GM18868 (cell line): ENCODE results near the gene IRAK3.

ENCODE experiments used
- ATAC-seq: cut with Tn5 transposase; IDR thresholded peaks from one replicate; pipeline ENCODE4 v1.9.1; 2021; ENCODE audit warnings: mild to moderate bottlenecking, moderate library complexity; ENCODE audit not compliant: unreplicated experiment

The IRAK3 gene

DNA sequence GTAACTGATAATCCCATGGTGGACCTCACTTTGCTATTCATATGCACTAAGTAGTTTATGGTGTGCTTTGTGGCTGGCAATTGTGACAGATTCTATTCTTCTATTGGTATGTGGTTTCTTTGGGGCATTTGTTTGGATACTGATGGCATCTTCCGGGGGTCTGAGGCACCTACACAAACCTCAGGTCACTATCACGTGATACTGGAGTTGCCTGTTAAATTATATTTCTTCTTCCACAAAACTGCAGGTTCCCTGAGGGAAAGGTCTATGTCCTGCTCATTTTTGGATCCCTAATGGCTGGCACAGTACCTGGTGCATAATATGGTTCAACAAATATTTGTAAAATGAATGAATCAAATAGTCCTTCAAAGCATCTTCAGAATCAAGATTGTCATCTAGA lies 63.8 kb downstream of the IRAK3 start:
- ATAC-seq: no peak

DNA sequence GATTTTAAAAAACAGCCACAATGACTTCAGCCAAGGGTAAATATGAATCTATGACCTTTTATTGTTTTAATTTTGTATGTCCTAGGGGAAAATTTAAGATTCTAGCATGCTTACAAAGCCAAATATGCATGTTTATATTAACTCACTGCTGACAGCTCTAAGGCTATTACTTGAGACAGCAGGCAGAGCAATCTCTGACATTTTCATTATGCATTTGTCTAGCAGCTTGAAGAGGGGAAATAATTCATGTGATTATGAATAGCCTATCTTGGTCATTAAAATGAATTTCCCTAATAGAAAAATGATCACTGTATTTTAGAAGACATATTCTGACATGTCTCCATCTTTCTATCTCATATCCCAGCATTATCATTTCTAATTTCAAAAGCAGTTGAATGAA lies 66.7 kb downstream of the IRAK3 start:
- no peak for ATAC-seq

DNA sequence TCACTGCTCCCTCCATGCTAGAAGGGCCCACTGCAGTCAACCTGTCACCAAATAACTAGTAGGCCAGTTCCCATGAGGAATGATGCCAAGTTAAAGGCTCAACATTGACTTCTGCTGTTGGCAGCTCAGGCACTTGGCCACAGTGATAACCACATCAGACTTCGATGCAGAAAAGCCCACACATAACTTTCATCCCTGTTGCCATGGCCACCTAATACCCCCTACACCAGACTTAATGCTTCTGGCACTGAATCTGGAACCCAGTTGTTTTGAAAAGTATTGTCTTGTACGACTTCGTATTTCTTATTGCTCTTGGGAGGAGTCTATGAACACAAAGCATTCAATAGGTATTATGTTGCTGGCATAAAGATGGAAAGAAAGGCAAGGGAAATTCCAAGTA lies 69.0 kb downstream of the IRAK3 start:
- ATAC-seq: no peak

DNA sequence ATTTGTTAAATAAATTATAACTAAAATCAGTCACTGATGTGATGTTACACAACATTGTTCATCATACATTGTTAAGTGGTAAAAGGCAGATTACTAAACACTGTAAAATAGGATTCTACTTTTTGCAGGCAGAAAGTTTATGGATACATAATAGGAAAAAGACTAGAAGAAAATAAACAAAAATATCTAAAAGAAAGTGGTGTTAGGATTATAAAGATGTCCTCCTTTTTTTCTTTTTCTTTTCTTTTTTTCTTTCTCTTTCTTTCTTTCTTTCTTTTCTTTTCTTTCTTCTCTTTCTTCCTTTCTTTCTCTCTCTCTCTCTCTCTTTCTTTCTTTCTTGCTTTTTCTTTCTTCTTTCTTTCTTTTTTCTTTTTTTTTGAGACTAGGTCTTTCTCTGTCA lies 73.7 kb downstream of the IRAK3 start:
- ATAC-seq: no peak

DNA sequence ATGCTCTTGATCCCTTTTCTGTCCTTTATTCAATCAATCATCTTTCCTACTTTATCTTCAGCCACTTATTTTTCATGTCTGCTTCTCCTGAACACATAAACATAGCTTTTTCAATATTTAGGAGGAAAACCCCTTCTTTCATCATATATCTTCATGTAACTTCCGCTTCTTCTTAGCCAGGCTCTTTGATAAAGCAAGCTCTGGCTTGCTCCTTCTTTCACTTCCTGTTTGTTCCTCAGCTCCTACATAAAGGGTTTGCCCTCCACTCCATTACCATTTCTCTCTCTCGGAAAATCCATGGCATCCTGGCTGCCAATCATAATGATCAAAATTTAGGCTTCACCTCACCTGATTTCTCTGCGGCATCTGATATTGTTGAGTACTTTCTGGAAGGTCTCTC lies 79.5 kb downstream of the IRAK3 start:
- ATAC-seq: peak; percentile 59

DNA sequence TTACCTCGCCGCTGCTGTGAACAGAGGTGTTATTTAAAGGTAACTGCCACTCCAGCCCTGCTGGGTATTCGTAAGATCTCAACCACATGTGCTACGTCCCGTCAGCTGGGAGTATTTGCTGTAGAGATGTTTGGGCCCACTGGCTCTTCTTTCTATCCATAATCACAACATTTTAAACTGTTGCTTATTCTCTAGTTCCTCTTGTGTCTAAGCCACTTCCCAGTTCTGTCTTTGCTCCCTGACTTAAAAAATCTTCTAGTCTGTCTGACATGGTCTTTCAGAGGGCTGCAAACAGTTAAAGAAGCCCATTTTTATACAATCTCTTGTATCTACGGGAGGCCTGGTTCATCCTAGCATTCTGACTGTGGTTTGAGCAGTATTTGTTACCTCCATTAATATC lies 80.1 kb downstream of the IRAK3 start:
- no peak for ATAC-seq

DNA sequence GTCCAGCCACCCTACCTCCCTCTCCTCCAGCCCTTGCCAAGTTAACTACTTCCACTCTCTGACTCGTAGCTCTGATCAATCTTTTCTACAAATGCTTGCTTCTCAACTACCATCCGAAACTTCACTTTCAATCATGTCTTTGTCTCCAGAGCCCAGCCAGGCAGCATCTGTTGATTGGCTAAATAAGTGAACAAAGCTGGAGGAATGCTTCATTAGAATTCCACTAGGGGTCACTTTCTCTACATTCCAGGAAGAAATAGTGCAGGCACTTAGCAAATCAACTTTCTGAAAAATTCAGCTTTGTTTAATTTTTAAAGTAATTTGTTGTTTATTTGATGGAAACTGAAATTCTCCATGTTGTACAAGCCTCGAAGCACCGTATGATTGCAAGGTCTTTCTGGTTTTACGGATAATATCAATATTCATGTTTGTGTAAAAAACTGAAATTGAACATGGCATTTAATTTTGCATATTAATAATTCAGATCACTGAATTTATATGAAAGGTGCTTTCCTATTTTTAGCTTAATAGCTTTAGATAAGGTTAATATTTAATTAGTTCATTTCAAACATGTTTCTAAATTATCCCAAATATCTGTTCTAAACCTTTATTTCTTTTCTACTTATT lies 80.9 kb downstream of the IRAK3 start:
- no peak for ATAC-seq

DNA sequence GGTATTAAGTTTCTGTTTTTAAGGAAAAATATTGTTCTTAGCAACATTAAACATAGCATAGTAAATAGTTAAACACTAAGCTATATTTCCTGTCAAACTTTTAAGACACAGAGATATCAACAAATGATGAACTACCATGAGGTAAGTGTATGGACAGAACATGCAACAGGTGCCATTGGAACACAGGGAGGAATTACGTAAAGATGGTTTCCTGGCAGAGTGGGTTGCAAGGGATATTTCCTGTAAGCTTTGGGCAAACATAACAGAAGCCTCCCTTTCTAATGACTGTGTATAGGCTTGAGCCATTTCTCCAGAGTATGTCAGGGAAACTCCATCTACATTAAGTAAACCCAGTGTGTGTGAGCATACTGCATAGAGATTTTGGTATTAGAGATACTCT lies 81.6 kb downstream of the IRAK3 start:
- no peak for ATAC-seq

DNA sequence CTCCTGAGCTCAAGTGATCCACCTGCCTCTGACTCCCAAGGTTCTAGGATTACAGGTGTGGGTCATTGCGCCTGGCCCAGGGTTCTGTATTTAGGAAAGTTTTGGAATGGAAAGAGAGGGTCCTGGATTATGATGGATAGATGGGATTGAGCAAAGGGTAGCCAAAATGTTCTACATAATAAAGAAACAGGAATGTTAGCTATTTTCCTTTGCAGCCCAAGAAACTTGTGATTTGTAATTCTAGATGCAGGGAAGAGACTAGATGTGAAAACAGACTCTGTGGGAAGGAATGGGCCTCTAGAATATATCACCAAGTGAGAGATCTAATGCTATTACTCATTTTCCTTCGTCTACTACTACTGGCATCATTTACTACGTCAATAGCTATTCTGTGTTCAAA lies 83.6 kb downstream of the IRAK3 start:
- ATAC-seq: no peak

DNA sequence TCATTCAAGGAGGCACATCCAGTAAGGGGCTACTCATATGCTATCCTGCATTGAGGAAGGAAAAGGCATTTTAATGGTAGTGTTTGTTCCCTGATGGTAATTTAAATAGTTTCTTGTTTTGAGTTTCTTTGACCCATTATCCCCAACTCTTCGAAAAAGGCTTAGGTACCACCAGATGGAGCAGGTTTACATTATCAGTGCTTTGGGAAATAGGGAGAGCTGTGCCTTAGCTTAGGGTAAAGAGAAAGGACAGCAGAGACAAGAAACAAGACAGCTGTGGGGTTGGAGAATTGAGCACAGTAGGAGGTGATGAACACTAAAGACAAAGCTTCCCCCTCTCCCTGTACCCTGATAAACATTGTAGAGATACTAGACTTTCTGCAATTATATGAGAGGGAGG lies 84.1 kb downstream of the IRAK3 start:
- ATAC-seq: no peak

DNA sequence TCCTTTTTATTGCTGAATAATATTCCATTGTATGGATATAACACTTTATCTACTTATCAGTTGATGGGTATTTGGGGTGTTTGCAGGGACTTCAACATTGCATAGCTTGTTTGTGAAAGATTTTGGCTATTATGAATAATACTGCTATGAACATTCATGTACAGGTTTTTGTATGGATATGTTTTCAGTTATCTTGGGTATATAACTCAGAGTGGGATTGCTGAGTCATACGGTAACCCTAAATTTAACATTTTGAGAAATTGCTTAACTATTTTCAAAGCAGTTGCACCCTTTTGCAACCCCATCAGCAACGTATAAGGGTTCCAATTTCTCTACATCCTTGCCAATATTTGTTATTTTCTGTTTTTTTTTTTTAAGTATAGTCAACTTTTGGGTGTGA lies 86.0 kb downstream of the IRAK3 start:
- peak; percentile 58 for ATAC-seq

DNA sequence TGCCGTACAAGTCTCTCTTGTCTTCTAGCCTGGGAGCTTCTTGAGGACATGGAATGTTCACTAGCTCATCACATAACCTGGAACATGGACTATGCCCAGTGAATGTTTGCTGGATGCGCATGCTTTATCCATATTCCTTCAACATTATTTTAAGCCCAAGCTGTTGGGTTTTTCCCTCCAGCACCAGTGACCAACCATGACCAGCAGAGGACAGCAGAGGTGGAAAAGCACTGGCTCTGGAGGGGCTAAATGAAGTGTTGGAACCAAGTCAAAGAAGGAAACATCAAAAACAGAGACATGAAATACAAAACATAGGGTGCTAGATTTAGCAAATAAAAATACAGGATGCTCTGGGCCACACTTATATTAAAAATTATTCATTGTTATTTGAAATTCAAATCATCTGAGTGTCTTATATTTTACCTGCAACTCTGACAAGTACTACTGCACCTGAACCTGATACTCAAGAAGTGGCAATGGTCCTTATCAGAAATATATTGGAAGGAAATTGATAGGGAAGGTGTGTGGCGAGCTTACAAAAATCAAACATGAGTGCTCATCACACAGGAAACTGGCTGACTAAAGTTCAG lies 90.2 kb downstream of the IRAK3 start:
- ATAC-seq: no peak

DNA sequence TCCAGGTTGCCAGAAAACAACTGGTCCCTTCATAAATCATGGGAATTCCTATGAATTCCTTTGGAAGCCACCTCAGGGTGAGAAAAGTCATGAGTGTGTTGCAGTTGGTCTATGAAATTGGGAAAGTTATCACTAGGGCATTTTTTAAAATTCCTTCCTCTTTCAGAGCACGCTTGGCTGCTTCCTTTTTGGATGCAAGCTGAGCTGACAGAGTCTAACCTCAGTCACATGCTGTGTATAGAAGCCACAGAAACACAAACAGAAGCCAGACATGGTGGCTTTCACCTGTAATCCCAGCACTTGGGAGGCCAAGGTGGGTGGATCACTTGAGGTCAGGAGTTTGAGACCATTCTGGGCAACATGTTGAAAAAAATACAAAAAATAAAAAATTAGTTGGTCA lies 91.5 kb downstream of the IRAK3 start:
- ATAC-seq: no peak

DNA sequence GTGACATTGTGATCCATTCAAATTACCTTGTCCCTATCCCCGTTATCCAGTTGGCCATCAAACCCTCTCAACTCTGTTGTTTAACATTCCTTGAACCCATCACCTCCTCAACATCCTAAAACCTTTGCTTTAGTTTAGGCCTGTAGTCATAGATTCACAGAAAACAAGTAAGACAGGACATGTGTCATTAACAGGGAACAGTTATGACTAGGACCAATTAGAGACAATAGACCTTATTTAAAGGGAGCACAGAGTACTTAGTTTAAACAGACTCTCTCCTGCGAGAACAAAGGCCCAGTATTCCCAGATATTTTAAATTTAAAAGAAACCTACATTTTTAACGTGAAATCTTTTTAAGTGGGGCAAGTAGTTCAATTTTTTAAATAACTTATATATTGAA lies 93.2 kb downstream of the IRAK3 start:
- no peak for ATAC-seq

DNA sequence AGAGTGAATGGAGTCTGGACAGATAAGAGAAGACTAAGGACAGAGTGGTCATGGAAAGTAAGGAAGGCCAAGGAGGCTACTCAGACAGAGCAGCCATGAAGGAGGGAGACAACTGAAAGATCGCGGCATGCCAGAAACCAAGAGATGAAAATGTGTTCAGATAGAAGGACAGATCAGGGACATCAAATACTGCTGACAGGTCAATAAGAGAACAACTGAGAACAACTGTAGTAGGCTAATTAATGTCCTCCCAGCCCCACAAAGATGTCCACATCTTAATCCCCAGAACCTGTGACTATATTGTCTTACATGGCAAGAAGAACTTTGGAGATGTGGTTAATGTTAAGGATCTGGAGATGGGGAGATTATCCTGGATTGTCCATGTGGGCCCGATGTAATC lies 98.3 kb downstream of the IRAK3 start:
- no peak for ATAC-seq

DNA sequence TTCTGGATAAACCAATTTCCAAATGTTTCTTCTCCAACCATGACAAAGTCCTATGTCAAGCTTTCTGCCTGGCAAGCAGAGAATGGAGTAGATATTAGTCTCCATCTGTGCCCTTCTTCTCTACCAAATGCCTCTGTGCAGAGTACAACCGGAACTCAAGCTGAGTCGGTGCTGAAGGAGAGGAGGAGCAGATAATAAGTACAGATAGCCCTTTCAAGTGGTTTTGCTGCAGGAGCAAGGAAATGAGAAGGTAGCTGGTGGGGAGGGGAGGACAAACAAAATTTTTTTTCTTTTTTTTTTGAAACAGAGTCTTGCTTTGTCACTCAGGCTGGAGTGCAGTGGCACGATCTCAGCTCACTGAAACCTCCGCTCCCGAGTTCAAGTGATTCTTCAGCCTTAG lies 99.1 kb downstream of the IRAK3 start:
- no peak for ATAC-seq

DNA sequence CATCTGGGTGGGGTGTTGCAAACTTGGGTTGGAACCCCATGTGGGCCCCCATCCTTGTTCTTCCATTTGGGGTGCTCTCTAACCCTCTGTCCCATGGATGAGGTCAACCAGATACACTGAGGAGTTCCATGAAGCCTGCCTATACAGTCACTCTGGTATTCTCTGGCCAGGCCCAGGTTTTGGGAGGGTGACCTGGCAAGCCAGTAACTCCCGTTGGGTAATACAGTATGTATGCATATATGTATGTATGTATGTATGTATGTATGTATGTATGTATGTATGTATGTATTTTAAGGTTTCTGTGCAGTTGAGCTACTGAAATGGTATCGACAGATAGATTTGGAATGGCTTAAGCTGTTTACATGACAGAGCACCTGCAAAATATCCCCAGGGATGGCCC lies 100.5 kb downstream of the IRAK3 start:
- ATAC-seq: no peak

DNA sequence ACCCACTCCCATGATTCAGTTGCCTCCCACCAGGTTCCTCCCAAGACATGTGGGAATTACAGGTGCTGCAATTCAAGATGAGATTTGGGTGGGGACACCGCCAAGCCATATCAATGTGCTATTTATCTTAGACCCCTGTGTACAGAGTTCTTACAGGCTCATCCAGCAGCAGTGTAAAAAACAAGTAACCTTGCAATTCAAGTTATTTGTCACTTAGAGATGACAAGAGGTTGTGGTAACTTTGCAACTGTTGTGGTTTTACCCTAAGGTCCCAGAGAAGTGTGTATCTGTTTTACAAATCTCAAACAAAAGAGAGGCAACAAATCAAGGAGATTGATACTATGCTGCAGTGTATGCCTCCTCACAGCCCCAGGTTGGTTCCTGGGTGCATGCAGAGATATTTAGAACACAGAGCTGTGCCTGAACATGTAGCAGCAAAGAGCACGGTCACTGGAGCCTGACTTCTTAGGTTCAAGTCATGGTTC lies 101.7 kb downstream of the IRAK3 start:
- peak; percentile 51 for ATAC-seq

DNA sequence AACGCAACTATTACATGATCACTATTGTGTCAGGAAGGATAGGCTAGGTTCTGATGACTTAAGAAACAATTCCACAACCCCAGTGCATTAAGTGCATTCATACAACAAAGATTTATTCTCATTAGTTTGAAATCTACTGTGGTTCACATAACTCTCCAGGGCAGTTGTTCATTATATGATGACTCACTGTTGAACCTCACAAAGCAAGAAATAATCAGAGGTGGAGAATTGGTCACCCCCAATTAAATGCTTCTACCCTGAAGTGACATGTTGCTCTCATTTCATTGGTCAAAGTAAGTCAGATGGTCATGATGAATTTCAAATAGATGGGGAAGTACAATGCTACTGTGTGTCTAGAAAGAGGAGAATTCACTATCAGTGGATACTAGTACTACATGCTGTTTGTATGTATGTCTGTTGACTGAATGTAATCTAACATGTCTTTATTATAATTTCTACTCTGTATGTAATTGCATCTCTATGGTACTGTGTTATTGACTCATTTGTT lies 107.2 kb downstream of the IRAK3 start:
- ATAC-seq: no peak

DNA sequence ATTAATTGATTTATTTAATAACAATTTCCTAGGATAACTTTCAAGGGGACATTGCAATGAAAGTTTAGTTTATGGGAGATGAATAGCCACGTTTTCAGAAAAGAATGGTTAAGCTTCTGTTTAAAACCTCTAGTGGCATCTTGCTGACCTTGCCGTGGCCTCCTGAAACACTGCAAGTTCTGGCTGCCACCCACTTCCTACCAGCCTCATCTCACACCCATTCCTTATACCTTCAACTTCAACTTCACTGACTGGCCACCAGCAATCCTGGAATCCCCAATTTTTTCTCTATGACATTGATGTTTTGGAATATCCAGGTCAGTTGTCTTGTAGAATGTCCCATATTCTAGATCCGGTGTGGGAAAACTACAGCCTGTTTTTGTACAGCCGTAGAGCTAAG lies 108.1 kb downstream of the IRAK3 start:
- no peak for ATAC-seq

DNA sequence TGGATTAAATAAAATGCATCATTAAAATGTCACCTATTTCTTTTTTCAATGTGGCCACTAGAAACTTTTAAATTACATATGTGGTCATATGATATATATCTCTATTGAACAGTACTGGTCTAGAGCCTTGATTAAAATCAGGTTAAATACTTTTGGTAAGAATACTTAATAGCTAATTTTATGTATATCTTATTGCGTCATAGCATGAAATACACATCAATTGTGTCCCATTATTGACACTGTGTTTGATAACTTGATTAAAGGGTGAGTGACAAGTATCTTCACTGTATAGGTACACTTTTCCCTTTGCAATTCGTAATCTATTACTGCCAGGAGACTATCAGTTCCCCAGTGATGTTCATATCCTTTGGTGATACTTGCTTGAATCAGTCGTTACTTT lies 108.9 kb downstream of the IRAK3 start:
- no peak for ATAC-seq

DNA sequence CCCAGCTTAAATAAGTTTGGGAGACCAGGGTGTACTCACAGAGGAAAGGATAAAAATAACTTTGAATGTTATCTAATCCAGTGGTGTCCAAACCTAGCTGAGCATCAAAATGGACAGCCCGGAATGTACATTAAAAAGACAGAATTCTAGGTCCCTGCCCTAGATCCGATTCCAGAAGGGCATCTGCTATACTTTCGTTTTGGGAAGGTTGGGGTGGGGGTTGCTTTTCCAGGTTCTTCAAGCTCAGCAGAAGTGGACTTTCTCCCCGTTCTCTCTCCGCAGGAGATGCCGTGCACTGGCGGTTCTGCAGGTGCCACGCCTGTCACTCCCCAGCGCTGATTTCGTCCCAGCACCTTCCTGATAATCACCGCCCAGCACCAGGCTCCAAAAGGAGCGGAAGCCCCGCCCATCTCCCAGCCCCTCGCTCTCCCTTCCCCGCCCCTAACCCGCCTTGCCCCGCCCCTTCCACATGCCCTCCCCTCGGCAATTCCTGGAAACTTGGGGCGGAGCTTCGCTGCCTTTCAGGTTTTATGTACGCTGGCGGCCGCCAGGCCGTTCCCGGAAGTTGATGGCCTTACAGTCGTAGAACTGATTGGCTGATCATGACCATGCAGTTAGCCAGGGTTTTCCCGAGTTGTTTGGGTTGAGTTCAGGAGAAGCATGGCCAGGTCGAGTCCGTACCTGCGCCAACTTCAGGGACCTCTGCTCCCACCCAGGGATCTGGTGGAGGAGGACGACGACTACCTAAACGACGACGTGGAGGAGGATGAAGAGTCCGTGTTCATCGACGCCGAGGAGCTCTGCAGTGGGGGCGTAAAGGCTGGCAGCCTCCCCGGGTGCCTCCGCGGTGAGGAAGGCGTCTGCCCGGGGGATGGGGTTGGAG lies 113.2 kb downstream of the IRAK3 start, which contains the start of gene HELB:
TSS of gene HELB (plus strand) at position 550 of the 883 bp plus-strand sequence. CDS start at position 661, 111 bp downstream.
- ATAC-seq: peak; percentile 91
